ENCODE measurements around the gene CNTNAP2. TPM values are rescaled to one million over a fixed set of nuclear protein-coding genes. Genes with fewer than 3 reads are reported as not detected.

The CNTNAP2 gene
- total and polyA plus RNA-seq, 4 donors, result 0.14 to 2.3 (median 1.1) TPM

- no peak for TF ChIP-seq MAX (IDR thresholded peaks at IDR 0.05)
Observed at GRCh38 chr7:148397056-148397455, 2280.5 kb downstream of the CNTNAP2 start (continued).

GRCh38 chr7:148397551-148397950 is 2280.9 kb downstream of the CNTNAP2 start:
- H3K27me3 ChIP-seq (ENCODE audit: control insufficient read depth in 4 of 4, insufficient read depth in 4 of 4, low read length in 3 of 4), result no peaks in the 10 kb centered on the region
- no peak overlapping the region for H3K4me3 ChIP-seq (ENCODE audit: low read depth in 1 of 3, low read length in 3 of 3)
- H3K4me1 ChIP-seq (ENCODE audit: control insufficient read depth in 4 of 4, insufficient read depth in 4 of 4, low read length in 3 of 4), result no peaks in the 10 kb centered on the region
- no peak overlapping the region for H3K9ac ChIP-seq (ENCODE audit: low read depth in 1 of 2, low read length in 2 of 2)
- H3K27ac ChIP-seq (ENCODE audit: low read depth in 1 of 2, low read length in 2 of 2), result no peak overlapping the region
- H3K9me3 ChIP-seq (ENCODE audit: control insufficient read depth in 4 of 4, low read length in 3 of 4), result no peaks in the 10 kb centered on the region
- WGBS, result 80% methylated on average over 4 of the region's 4 CpGs
- H3K36me3 ChIP-seq (ENCODE audit: control insufficient read depth in 4 of 4, insufficient read depth in 3 of 4, low read depth in 1 of 4, low read length in 3 of 4), result no peaks in the 10 kb centered on the region
- TF ChIP-seq ATF3 (IDR thresholded peaks at IDR 0.05), result no peak
- TF ChIP-seq GABPA (IDR thresholded peaks at IDR 0.05 in 1 of 2, conservative IDR thresholded peaks at IDR 0.05 in 1 of 2), result no peak
- TF ChIP-seq FOXA1 (IDR thresholded peaks at IDR 0.05), result no peak
- no peak for TF ChIP-seq RXRA (IDR thresholded peaks at IDR 0.05)
- TF ChIP-seq RAD21 (IDR thresholded peaks at IDR 0.05), result no peak
- TF ChIP-seq CTCF (IDR thresholded peaks at IDR 0.05; ENCODE audit: low read depth, low read length, missing input control), result no peak
- no peak for TF ChIP-seq YY1 (IDR thresholded peaks at IDR 0.05)
- no peak for TF ChIP-seq TAF1 (conservative IDR thresholded peaks at IDR 0.05)
- no peak for TF ChIP-seq JUND (IDR thresholded peaks at IDR 0.05)
- no peak for DNase-seq (ENCODE audit: low spot score)

GRCh38 chr7:148397985-148398384 is 2281.4 kb downstream of the CNTNAP2 start:
- no peaks in the 10 kb centered on the region for H3K36me3 ChIP-seq (ENCODE audit: control insufficient read depth in 4 of 4, insufficient read depth in 3 of 4, low read depth in 1 of 4, low read length in 3 of 4)
- no peaks in the 10 kb centered on the region for H3K4me1 ChIP-seq (ENCODE audit: control insufficient read depth in 4 of 4, insufficient read depth in 4 of 4, low read length in 3 of 4)
- H3K4me3 ChIP-seq (ENCODE audit: low read depth in 1 of 3, low read length in 3 of 3), result no peak overlapping the region
- no peak overlapping the region for H3K9ac ChIP-seq (ENCODE audit: low read depth in 1 of 2, low read length in 2 of 2)
- no peak for DNase-seq (ENCODE audit: low spot score)
- WGBS, result 94% methylated on average over 5 of the region's 5 CpGs
- H3K27ac ChIP-seq (ENCODE audit: low read depth in 1 of 2, low read length in 2 of 2), result no peak overlapping the region
- no peaks in the 10 kb centered on the region for H3K9me3 ChIP-seq (ENCODE audit: control insufficient read depth in 4 of 4, low read length in 3 of 4)
- H3K27me3 ChIP-seq (ENCODE audit: control insufficient read depth in 4 of 4, insufficient read depth in 4 of 4, low read length in 3 of 4), result no peaks in the 10 kb centered on the region
- TF ChIP-seq TAF1 (conservative IDR thresholded peaks at IDR 0.05) (no peak), HNF4G (IDR thresholded peaks at IDR 0.05) (no peak), CTCF (IDR thresholded peaks at IDR 0.05; ENCODE audit: low read depth, low read length, missing input control) (no peak), GABPA (IDR thresholded peaks at IDR 0.05 in 1 of 2, conservative IDR thresholded peaks at IDR 0.05 in 1 of 2) (no peak), FOXA2 (IDR thresholded peaks at IDR 0.05) (no peak), RXRA (IDR thresholded peaks at IDR 0.05) (no peak), HNF4A (conservative IDR thresholded peaks at IDR 0.05) (no peak), RAD21 (IDR thresholded peaks at IDR 0.05) (no peak), EGR1 (IDR thresholded peaks at IDR 0.05; ENCODE audit: low read depth in 2 of 2) (no peak), MAX (IDR thresholded peaks at IDR 0.05) (no peak), YY1 (IDR thresholded peaks at IDR 0.05) (no peak), REST (IDR thresholded peaks at IDR 0.05) (no peak), ATF3 (IDR thresholded peaks at IDR 0.05) (no peak), FOXA1 (IDR thresholded peaks at IDR 0.05) (no peak), NR2F2 (IDR thresholded peaks at IDR 0.05) (no peak), JUND (IDR thresholded peaks at IDR 0.05) (no peak), SP1 (IDR thresholded peaks at IDR 0.05) (no peak), ZBTB33 (IDR thresholded peaks at IDR 0.05) (no peak)
